Ishikawa (cell line): ENCODE data around the gene TMEM117.

ENCODE experiments used
- EGR1 ChIP-seq: IDR thresholded peaks from 2 replicates; pipeline ENCODE4 v1.6.1; 2012
- EP300 ChIP-seq: IDR thresholded peaks from 2 replicates; pipeline ENCODE4 v1.6.1; 2012; ENCODE audit warnings: borderline replicate concordance
- RAD21 ChIP-seq: IDR thresholded peaks from 2 replicates; pipeline ENCODE4 v1.6.1; 2012; ENCODE audit warnings: low read depth
- USF1 ChIP-seq: IDR thresholded peaks from 2 replicates; pipeline ENCODE4 v1.6.1; 2012

GRCh38 chr12:44034906-44035305 lies 199.0 kb downstream of the TMEM117 start:
- TF ChIP-seq EP300 (no peak), EGR1 (no peak), USF1 (no peak), RAD21 (no peak)
